SU-DHL-6 (cell line): ENCODE results near the gene INPP5A.

Source experiments
- H2AFZ ChIP-seq: fragments of 200-600 bp; sonication (generic); 2 replicates; pipeline ENCODE4 v1.6.1; 2014; ENCODE audit warnings: low read depth, mild to moderate bottlenecking, moderate library complexity, mixed read lengths, antibody characterized with exemption, low read length; ENCODE audit not compliant: severe bottlenecking
- H3F3A ChIP-seq: fragments of 200-600 bp; shearing (Covaris generic); 2 replicates; pipeline ENCODE4 v1.6.0; 2016; ENCODE audit warnings: antibody characterized with exemption, mild to moderate bottlenecking; ENCODE audit not compliant: insufficient read depth
- H3K27ac ChIP-seq: fragments of 200-600 bp; sonication (generic); 2 replicates; pipeline ENCODE4 v1.5.1; 2016; ENCODE audit warnings: low read depth, mild to moderate bottlenecking, low read length, moderate library complexity, mixed read lengths
- H3K27me3 ChIP-seq: fragments of 200-600 bp; sonication (generic), shearing (Covaris generic); 2 replicates; pipeline ENCODE4 v1.6.0; 2014; ENCODE audit warnings: mild to moderate bottlenecking, low read length
- H3K36me3 ChIP-seq: fragments of 200-600 bp; sonication (generic); 2 replicates; pipeline ENCODE4 v1.6.1; 2014; ENCODE audit warnings: mild to moderate bottlenecking, low read length, mixed read lengths
- H3K4me2 ChIP-seq: fragments of 300-600, 200-600 bp; shearing (Covaris generic), sonication (generic); 2 replicates; pipeline ENCODE4 v1.6.0; 2014; ENCODE audit warnings: low read length, low read depth, mild to moderate bottlenecking; ENCODE audit not compliant: poor library complexity, severe bottlenecking
- H3K4me3 ChIP-seq: fragments of 200-600 bp; sonication (generic); 2 replicates; pipeline ENCODE4 v1.5.1; 2014; ENCODE audit warnings: antibody characterized with exemption, low read length, mild to moderate bottlenecking, mixed read lengths; ENCODE audit not compliant: insufficient read depth, poor library complexity, severe bottlenecking
- H3K79me2 ChIP-seq: fragments of 200-600 bp; sonication (generic); 2 replicates; pipeline ENCODE4 v1.6.1; 2014; ENCODE audit warnings: mild to moderate bottlenecking, low read length, moderate library complexity; ENCODE audit not compliant: insufficient read depth
- H3K9ac ChIP-seq: fragments of 200-600 bp; sonication (generic); 2 replicates; pipeline ENCODE4 v1.7.0; 2014; ENCODE audit warnings: mild to moderate bottlenecking, low read length
- H3K9me2 ChIP-seq: fragments of 200-600 bp; sonication (generic); replicated peaks from 2 replicates; pipeline ENCODE4 v1.6.1; 2014; ENCODE audit warnings: low read length; ENCODE audit not compliant: insufficient read depth
- H3K9me3 ChIP-seq: fragments of 200-600 bp; sonication (generic); 2 replicates; pipeline ENCODE4 v1.6.1; 2014; ENCODE audit warnings: low read length, mixed read lengths; ENCODE audit not compliant: insufficient read depth
- H4K20me1 ChIP-seq: fragments of 200-600 bp; sonication (generic); 2 replicates; pipeline ENCODE4 v1.6.1; 2014; ENCODE audit warnings: low read depth, mild to moderate bottlenecking, antibody characterized with exemption, low read length, moderate library complexity, mixed read lengths
- EZH2phosphoT487 ChIP-seq: fragments of 200-600 bp; sonication (generic), shearing (Covaris generic); conservative IDR thresholded peaks from 2 replicates; pipeline ENCODE4 v1.6.1; 2018; ENCODE audit warnings: mild to moderate bottlenecking, antibody characterized with exemption, low read length, moderate library complexity, mixed read lengths
- TF ChIP-seq, protein P1 (sequence below): fragments of 200-600 bp; sonication (generic); IDR thresholded peaks from one replicate; pipeline ENCODE4 v1.5.1; 2017; ENCODE audit warnings: antibody characterized with exemption, mild to moderate bottlenecking, low read length, moderate library complexity; ENCODE audit not compliant: insufficient read depth, poor library complexity, severe bottlenecking

The INPP5A gene

DNA sequence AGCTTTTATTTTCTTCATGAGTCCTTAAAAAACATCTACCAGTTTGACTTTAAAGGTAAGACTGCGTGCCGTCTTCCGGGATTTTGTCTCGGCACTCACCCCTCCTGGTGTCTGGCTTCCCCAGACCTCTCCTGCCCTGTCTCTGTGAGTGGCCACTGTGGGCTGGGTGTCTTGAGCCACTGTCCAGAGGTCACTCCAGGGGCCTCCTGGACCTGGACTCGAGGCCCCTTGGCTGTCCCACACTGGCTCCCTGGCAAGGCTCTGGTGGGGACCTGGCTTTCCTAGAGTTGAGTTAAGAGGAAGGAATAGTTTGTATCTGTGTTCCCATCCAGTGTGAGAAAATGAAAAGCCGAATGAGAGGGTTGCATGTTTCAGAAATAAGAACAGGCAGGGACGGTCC lies 152.8 kb downstream of the INPP5A start:
- Histone ChIP-seq H3K4me3 (no peak overlapping the region), H3K27ac (no peak overlapping the region), H2AFZ (no peak overlapping the region), H3K36me3 (no peaks in the 10 kb centered on the region), H3F3A (no peaks in the 10 kb centered on the region), H4K20me1 (no peaks in the 10 kb centered on the region), H3K4me2 (no peak overlapping the region), H3K9me2 (no peaks in the 10 kb centered on the region), H3K79me2 (no peaks in the 10 kb centered on the region), H3K27me3 (no peaks in the 10 kb centered on the region), H3K9me3 (no peaks in the 10 kb centered on the region), H3K9ac (no peak overlapping the region)
- TF ChIP-seq, protein P1, sequence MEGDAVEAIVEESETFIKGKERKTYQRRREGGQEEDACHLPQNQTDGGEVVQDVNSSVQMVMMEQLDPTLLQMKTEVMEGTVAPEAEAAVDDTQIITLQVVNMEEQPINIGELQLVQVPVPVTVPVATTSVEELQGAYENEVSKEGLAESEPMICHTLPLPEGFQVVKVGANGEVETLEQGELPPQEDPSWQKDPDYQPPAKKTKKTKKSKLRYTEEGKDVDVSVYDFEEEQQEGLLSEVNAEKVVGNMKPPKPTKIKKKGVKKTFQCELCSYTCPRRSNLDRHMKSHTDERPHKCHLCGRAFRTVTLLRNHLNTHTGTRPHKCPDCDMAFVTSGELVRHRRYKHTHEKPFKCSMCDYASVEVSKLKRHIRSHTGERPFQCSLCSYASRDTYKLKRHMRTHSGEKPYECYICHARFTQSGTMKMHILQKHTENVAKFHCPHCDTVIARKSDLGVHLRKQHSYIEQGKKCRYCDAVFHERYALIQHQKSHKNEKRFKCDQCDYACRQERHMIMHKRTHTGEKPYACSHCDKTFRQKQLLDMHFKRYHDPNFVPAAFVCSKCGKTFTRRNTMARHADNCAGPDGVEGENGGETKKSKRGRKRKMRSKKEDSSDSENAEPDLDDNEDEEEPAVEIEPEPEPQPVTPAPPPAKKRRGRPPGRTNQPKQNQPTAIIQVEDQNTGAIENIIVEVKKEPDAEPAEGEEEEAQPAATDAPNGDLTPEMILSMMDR, result no peak
- TF ChIP-seq EZH2phosphoT487, result no peak

DNA sequence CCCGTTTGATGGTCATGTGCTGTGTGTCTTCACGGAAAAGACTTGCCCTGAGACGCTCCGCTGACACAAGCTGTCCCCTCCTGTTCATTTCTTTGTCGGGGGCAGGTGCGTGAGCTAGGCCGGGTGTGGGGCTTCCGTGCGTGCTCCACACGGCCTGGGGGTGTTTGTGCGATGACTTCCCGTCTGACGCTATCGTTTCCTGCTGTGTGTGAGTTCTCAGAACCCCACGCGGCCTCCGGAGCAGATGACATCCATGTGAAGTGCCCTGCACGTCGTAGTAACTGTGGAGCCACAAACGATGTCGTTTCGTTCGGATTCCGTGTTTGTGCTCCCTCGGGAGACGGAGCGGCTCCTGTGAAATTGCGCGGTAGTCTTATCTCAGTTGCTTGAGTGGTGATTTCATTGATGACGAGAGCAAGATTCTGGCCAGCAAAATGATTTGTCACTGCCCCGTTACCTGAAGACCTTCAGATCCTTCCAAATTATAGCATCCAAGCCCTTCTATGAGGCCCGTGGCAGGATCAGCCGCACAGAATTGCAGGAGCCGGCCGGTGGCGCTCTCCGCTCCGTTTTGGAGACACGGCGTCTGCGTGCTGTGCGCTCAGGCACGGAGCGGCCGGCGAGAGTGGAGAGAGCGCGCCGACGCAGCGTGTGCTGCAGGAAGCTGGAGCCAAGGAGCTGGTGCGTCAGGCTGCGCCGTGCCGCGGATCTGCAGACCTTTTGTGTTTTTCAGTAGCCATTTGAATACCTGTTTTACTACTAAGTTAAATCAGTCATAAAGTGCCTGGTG lies 153.4 kb downstream of the INPP5A start:
- Histone ChIP-seq H3K4me3 (no peak overlapping the region), H3K9me3 (no peaks in the 10 kb centered on the region), H3K27ac (no peak overlapping the region), H3K9ac (no peak overlapping the region), H3K27me3 (no peaks in the 10 kb centered on the region), H3K36me3 (no peaks in the 10 kb centered on the region), H2AFZ (no peak overlapping the region), H3K4me2 (no peak overlapping the region), H3K79me2 (no peaks in the 10 kb centered on the region), H4K20me1 (no peaks in the 10 kb centered on the region), H3K9me2 (no peaks in the 10 kb centered on the region), H3F3A (no peaks in the 10 kb centered on the region)
- TF ChIP-seq EZH2phosphoT487, result no peak
- TF ChIP-seq, protein P1, result no peak

DNA sequence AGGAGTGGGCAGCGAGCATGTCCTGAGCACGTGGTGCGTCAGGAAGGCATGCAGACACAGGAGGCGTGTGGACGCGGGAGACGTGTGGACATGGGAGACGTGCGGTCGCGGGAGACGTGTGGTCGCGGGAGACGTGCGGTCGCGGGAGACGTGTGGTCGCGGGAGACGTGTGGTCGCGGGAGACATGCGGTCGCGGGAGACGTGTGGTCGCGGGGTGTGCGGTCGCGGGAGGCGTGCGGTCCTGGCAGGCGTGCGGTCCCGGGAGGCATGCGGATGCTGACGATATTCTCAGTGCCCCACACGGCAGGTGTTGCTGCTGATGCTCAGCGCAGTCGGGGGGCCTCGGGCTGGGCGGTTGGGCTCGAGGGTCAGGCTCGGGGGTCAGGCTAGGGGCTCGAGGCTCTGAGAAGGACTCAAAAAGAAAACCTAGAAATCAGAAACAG lies 154.1 kb downstream of the INPP5A start:
- Histone ChIP-seq H3K79me2 (no peaks in the 10 kb centered on the region), H3K4me2 (no peak overlapping the region), H3K9me2 (no peaks in the 10 kb centered on the region), H3K9ac (no peak overlapping the region), H3F3A (no peaks in the 10 kb centered on the region), H3K27ac (no peak overlapping the region), H3K27me3 (no peaks in the 10 kb centered on the region), H2AFZ (no peak overlapping the region), H3K9me3 (no peaks in the 10 kb centered on the region), H3K36me3 (no peaks in the 10 kb centered on the region), H3K4me3 (no peak overlapping the region), H4K20me1 (no peaks in the 10 kb centered on the region)
- TF ChIP-seq, protein P1, result no peak
- no peak for TF ChIP-seq EZH2phosphoT487
